Left kidney (tissue), 8 donors: ENCODE data around the gene ENSA. TPM values are rescaled to one million over a fixed set of nuclear protein-coding genes. Genes with fewer than 3 reads are reported as not detected.
"Not testable (repeated sequence)": the region's sequence is repeated elsewhere in the genome, so short reads cannot be mapped to it uniquely, and the experiment has no call there.

Experiments used
- DNase-seq: peaks from one replicate; pipeline ENCODE4 v3.0.0-alpha.2; 2013
- long read RNA-seq, 8 donors: transcript quantifications; one replicate each; lab custom pipeline, GENCODE V29; 2026
- polyA plus RNA-seq: library from polyadenylated mRNA; unstranded; fragments of 120-200 nt; gene quantifications from one replicate; pipeline ENCODE4 v1.2.1, GENCODE V29; 2013; ENCODE audit not compliant: insufficient read length

The ENSA gene
- polyA plus RNA-seq = 224 TPM
- long read RNA-seq, donor 1, transcript ENSA-208 (4 exons, 2,085 nt) = major isoform, 51 of 102 reads
- long read RNA-seq, donor 1, transcript ENSA-201 (3 exons, 2,818 nt) = minor isoform, 28 of 102 reads
- long read RNA-seq, donor 1, transcript ENSA-207 (2 exons, 703 nt) = minor isoform, 7 of 102 reads
- long read RNA-seq, donor 1, partial matches to known transcripts = 9 of 102 reads
- long read RNA-seq, donor 1, other reads (novel, unspliced or antisense) = 0 of 102 reads
- long read RNA-seq, donor 2, transcript ENSA-205 (4 exons, 792 nt) = minor isoform, 8 of 127 reads
- long read RNA-seq, donor 2, transcript ENSA-207 (2 exons, 703 nt) = minor isoform, 7 of 127 reads
- long read RNA-seq, donor 2, transcript ENSA-208 (4 exons, 2,085 nt) = major isoform, 78 of 127 reads
- long read RNA-seq, donor 2, transcript ENSA-201 (3 exons, 2,818 nt) = minor isoform, 24 of 127 reads
- long read RNA-seq, donor 2, partial matches to known transcripts = 7 of 127 reads
- long read RNA-seq, donor 2, other reads (novel, unspliced or antisense) = 0 of 127 reads
- long read RNA-seq, donor 3, transcript ENSA-208 (4 exons, 2,085 nt) = major isoform, 58 of 88 reads
- long read RNA-seq, donor 3, transcript ENSA-201 (3 exons, 2,818 nt) = minor isoform, 22 of 88 reads
- long read RNA-seq, donor 3, partial matches to known transcripts = 0 of 88 reads
- long read RNA-seq, donor 3, other reads (novel, unspliced or antisense) = 0 of 88 reads
- long read RNA-seq, donor 4, transcript ENSA-201 (3 exons, 2,818 nt) = major isoform, 6 of 10 reads
- long read RNA-seq, donor 4, partial matches to known transcripts = 0 of 10 reads
- long read RNA-seq, donor 4, other reads (novel, unspliced or antisense) = 0 of 10 reads
- long read RNA-seq, donor 5, transcript ENSA-207 (2 exons, 703 nt) = minor isoform, 9 of 367 reads
- long read RNA-seq, donor 5, transcript ENSA-201 (3 exons, 2,818 nt) = minor isoform, 42 of 367 reads
- long read RNA-seq, donor 5, transcript ENSA-205 (4 exons, 792 nt) = minor isoform, 5 of 367 reads
- long read RNA-seq, donor 5, transcript ENSA-208 (4 exons, 2,085 nt) = major isoform, 147 of 367 reads
- long read RNA-seq, donor 5, partial matches to known transcripts = 161 of 367 reads
- long read RNA-seq, donor 5, other reads (novel, unspliced or antisense) = 0 of 367 reads
- long read RNA-seq, donor 6, transcript ENSA-208 (4 exons, 2,085 nt) = major isoform, 72 of 129 reads
- long read RNA-seq, donor 6, transcript ENSA-207 (2 exons, 703 nt) = minor isoform, 7 of 129 reads
- long read RNA-seq, donor 6, transcript ENSA-201 (3 exons, 2,818 nt) = minor isoform, 32 of 129 reads
- long read RNA-seq, donor 6, partial matches to known transcripts = 11 of 129 reads
- long read RNA-seq, donor 6, other reads (novel, unspliced or antisense) = 0 of 129 reads
- long read RNA-seq, donor 7, transcript ENSA-201 (3 exons, 2,818 nt) = minor isoform, 36 of 249 reads
- long read RNA-seq, donor 7, transcript ENSA-208 (4 exons, 2,085 nt) = major isoform, 107 of 249 reads
- long read RNA-seq, donor 7, transcript ENSA-207 (2 exons, 703 nt) = minor isoform, 5 of 249 reads
- long read RNA-seq, donor 7, transcript ENSA-205 (4 exons, 792 nt) = minor isoform, 8 of 249 reads
- long read RNA-seq, donor 7, partial matches to known transcripts = 88 of 249 reads
- long read RNA-seq, donor 7, other reads (novel, unspliced or antisense) = 0 of 249 reads
- long read RNA-seq, donor 8, transcript ENSA-201 (3 exons, 2,818 nt) = minor isoform, 8 of 51 reads
- long read RNA-seq, donor 8, transcript ENSA-208 (4 exons, 2,085 nt) = major isoform, 37 of 51 reads
- long read RNA-seq, donor 8, partial matches to known transcripts = 0 of 51 reads
- long read RNA-seq, donor 8, other reads (novel, unspliced or antisense) = 0 of 51 reads

GRCh38 chr1:150629115-150629928 lies at the start of gene ENSA:
Gene ENSA (minus strand): TSS chr1:150629612. CDS start chr1:150629470, 142 bp downstream.
- DNase-seq = peak; percentile 99

GRCh38 chr1:150678988-150679387 lies 49.6 kb upstream of the ENSA start:
- no peak for DNase-seq

- no peak for DNase-seq
Observed at GRCh38 chr1:150674881-150675280, 45.5 kb upstream of the ENSA start.

GRCh38 chr1:150663321-150663720 lies 33.9 kb upstream of the ENSA start:
- DNase-seq = no peak

- DNase-seq = no peak
Observed at GRCh38 chr1:150662811-150663210, 33.4 kb upstream of the ENSA start.

GRCh38 chr1:150661156-150661555 lies 31.7 kb upstream of the ENSA start:
- no peak for DNase-seq

GRCh38 chr1:150660584-150660983 lies 31.2 kb upstream of the ENSA start:
- DNase-seq = no peak

- not testable (repeated sequence) for DNase-seq
Observed at GRCh38 chr1:150657064-150657463, 27.7 kb upstream of the ENSA start.

GRCh38 chr1:150654635-150655034 lies 25.2 kb upstream of the ENSA start:
- DNase-seq = not testable (repeated sequence)

- DNase-seq = no peak
Observed at GRCh38 chr1:150650193-150650592, 20.8 kb upstream of the ENSA start.

GRCh38 chr1:150649441-150650075 lies 20.1 kb upstream of the ENSA start:
- DNase-seq = no peak

GRCh38 chr1:150642296-150642695 lies 12.9 kb upstream of the ENSA start:
- no peak for DNase-seq

GRCh38 chr1:150641126-150641815 lies 11.9 kb upstream of the ENSA start:
- not testable (repeated sequence) for DNase-seq

- not testable (repeated sequence) for DNase-seq
Observed at GRCh38 chr1:150638430-150638829, 9.0 kb upstream of the ENSA start.

GRCh38 chr1:150634839-150635622 lies 5.6 kb upstream of the ENSA start:
- not testable (repeated sequence) for DNase-seq

- no peak for DNase-seq
Observed at GRCh38 chr1:150628766-150629114, 672 bp downstream of the ENSA start.

- DNase-seq = no peak
Observed at GRCh38 chr1:150627826-150628410, 1.5 kb downstream of the ENSA start.

GRCh38 chr1:150626150-150626549 lies 3.3 kb downstream of the ENSA start:
- DNase-seq = no peak
